ENCODE results near the gene OR10A4.
"Not testable (repeated sequence)": the region's sequence is repeated elsewhere in the genome, so short reads cannot be mapped to it uniquely, and the experiment has no call there.

Gene OR10A4

DNA sequence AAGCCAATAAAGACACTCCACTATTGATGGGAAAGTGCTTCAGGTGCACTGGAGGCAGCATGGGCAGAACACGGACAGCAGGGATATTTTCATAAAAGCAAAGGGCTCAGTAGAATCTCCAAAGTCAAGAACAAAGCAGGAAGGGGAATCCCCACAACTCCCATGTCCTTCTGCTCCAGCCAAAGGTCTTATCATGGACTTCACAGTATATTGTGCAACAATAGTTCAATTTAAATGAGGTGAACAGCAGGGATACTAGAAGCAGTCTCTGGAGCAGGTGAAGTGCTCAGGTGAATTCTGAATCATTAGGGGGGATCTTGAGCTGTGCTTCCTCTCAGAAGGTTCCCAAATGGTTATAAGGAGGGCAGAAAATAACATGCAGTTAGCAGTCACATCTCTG is 22.5 kb downstream of the OR10A4 start:
- DNase-seq (ENCODE audit: low read depth) = no peak

DNA sequence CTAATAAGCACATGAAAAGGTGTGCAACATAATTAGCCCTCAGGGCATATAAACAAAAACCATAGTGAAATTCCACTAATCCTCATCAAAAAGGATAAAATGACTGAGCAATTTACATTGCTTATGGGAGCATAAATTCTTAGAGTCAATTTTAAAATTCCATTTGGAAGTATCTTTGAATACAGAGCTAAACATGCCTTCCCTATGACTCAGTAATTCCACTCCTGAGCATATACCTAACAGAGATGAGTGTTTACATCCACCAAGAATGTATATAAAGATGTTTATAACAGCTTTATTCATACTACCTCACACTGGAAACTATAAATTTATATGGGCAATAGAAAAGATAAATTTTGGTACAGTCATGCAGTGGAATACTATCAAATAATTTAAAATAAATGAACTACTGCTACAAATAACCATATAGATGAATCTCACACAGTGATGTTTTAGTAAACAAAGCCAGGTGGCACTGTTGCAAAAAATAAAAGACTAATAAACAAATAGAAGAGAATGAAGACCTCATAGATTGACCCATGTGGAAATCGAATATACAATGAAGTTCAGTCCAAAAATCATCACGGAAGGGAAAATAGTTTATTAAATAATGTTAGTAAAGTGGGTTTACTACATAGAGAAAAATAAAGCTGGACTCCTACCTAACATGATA is 24.0 kb downstream of the OR10A4 start:
- no peak for DNase-seq (ENCODE audit: low read depth)

DNA sequence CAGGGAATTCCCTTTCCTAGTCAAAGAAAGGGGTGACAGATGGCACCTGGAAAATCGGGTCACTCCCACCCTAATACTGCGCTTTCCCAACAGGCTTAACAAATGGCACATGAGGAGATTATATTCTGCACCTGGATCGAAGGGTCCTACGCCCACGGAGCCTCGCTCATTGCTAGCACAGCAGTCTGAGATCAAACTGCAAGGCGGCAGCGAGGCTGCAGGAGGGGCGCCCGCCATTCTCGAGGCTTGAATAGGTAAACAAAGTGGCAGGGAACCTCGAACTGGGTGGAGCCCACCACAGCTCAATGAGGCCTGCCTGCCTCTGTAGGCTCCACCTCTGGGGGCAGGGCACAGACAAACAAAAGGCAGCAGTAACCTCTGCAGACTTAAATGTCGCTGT is 28.4 kb downstream of the OR10A4 start:
- not testable (repeated sequence) for DNase-seq (ENCODE audit: low read depth)

DNA sequence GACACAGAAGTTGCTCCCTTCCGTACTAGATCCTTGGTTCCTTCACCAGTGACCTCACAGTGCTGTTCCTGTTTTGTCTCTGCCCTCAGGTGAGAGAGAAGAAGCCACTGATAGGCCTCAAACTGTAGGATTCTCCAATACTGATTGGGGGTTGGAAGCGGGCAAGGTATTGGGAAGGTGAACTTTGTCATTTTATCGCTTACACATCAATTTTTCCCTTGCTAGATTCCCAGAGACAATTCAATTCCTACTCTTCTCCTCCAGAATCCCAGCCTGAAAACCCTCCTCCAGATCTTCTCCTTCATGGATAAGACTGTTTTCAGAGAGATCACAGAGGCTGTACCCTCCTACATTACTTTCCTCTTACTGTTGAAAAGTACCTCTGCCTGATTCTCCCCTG is 35.0 kb downstream of the OR10A4 start:
- no peak for DNase-seq (ENCODE audit: low read depth)

DNA sequence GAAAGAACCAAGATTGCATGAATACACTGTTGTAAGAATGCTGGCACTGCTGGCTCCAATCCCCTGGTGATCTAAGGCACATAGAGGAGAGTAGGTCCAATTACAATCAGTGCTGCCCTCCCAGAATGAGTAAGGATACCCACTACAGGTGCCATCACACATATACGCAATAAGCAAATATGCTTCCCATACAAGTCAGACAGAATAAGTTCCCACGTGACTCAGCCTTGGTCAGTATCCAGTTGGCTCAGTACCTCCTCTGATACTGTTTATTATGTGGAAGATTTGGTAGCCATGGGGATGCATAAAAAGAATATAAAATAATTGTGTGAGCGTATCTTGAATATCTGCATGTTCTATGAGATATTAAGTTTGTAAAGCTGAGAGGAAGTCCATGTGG is 35.5 kb downstream of the OR10A4 start:
- DNase-seq (ENCODE audit: low read depth) = peak; percentile 19

DNA sequence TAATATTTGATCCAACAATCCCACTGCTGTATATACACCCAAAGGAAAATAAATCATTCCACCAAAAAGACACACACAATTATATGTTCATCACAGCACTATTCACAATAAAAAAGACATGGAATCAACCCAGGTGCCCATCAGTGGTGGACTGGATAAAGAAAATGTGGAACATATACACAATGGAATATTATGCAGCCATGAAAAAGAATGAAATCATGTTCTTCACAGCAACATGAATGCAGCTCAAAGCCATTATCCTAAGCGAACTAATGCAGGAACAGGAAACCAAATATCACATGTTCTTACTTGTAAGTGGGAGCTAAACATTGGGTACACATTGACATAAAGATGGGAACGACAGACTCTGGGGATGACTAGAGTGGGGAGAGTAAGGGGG is 43.3 kb downstream of the OR10A4 start:
- no peak for DNase-seq (ENCODE audit: low read depth)

DNA sequence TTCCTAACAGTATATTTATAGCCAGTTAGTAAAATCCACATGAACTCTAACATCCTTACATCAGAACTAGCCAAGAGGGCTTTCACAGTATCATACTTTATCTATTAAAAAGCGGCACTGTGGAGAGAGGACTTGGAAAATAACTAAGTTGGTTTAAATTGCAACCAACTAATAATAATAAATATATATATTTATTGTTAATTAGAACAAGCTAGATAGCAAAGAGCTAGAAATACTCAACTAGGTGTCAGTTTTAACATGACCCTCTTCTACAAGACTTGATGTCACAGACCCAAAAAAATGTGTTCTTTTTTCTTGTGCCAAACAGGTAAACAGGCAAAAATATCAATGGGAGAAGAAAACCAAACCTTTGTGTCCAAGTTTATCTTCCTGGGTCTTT is 44.3 kb downstream of the OR10A4 start, which contains the start of gene OR2D3:
TSS of gene OR2D3 (plus strand) at position 301 of the 400 bp plus-strand sequence. CDS start at position 301, 0 bp downstream.
- no peak for DNase-seq (ENCODE audit: low read depth)

GRCh38 chr11:6925007-6925577 is 48.7 kb downstream of the OR10A4 start:
- no peak for DNase-seq (ENCODE audit: low read depth)

GRCh38 chr11:6925636-6926207 is 49.3 kb downstream of the OR10A4 start:
- no peak for DNase-seq (ENCODE audit: low read depth)

GRCh38 chr11:6926208-6927029 is 50.0 kb downstream of the OR10A4 start, which contains the start of gene ZNF215:
ZNF215 (plus strand) TSS chr11:6926426; CDS start chr11:6932273, 5,847 bp downstream.
- peak; percentile 57 for DNase-seq (ENCODE audit: low read depth)

DNA sequence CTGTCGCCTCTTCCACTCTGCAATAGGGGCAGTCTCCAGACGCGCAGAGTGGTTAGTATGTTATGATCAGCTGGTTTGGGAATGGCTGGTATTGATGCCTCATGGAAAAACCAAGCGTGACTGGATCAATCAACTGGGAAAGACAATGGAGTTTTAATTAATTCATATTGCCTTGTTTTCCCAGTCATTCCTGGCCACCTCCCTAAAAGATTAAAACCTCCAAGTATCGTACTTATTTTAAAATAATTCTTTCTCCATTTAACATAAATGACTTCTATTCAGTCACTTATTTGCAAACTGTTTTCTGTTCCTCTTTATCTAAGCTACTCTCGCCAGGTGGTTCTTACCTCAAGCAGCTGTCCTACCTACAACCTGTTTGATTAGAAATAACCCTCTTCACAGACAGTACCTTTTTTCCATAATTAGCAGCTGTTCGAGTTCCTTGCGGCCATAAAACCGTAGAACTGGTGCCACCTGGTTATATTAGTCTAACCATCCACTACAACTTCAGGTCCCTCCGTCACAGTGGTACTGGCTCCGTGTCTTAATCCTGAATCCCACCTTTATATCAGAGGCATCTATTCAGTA is 50.7 kb downstream of the OR10A4 start:
- DNase-seq (ENCODE audit: low read depth) = no peak
